Stomach smooth muscle (tissue), 2 donors: ENCODE measurements around the gene PACC1.

Source experiments
- H3K27ac ChIP-seq: one replicate; pipeline ENCODE4 v1.7.0; 2013; ENCODE audit warnings: mild to moderate bottlenecking, low read length, inconsistent platforms
- H3K27me3 ChIP-seq, 2 donors: one replicate each; pipeline ENCODE4 v1.7.0; 2013; ENCODE audit warnings: low read length in 2 of 2; ENCODE audit not compliant: insufficient read depth in 2 of 2, control insufficient read depth in 1 of 2
- H3K36me3 ChIP-seq, 2 donors: one replicate each; pipeline ENCODE4 v1.7.0; 2013; ENCODE audit warnings: low read length in 2 of 2; ENCODE audit not compliant: control insufficient read depth in 2 of 2, insufficient read depth in 2 of 2
- H3K4me1 ChIP-seq: one replicate; pipeline ENCODE4 v1.7.0; 2013; ENCODE audit warnings: low read length; ENCODE audit not compliant: control insufficient read depth, insufficient read depth
- H3K4me3 ChIP-seq, 2 donors: one replicate each; pipeline ENCODE4 v1.7.0; 2013; ENCODE audit warnings: low read length in 2 of 2
- H3K9ac ChIP-seq, 2 donors: one replicate each; pipeline ENCODE4 v1.7.0; 2013; ENCODE audit warnings: low read length in 2 of 2, mild to moderate bottlenecking in 1 of 2
- H3K9me3 ChIP-seq, 2 donors: one replicate each; pipeline ENCODE4 v1.7.0; 2013; ENCODE audit warnings: low read length in 2 of 2; ENCODE audit not compliant: control insufficient read depth in 2 of 2
- donor health status: healthy.
- donor health status: Pancreatic carcinoma.

PACC1 gene

GRCh38 chr1:212359794-212360479, 54.7 kb downstream of the PACC1 start:
- Histone ChIP-seq H3K4me1 (no peaks in the 10 kb centered on the region), H3K9me3 (no peaks in the 10 kb centered on the region), H3K9ac (no peak overlapping the region), H3K4me3 (no peak overlapping the region), H3K36me3 (peaks cover 14 to 17% of the 10 kb centered on the region in 2 donors), H3K27ac (no peak overlapping the region), H3K27me3 (no peaks in the 10 kb centered on the region)

- peaks cover 20 to 21% of the 10 kb centered on the region in 2 donors for H3K36me3 ChIP-seq
Observed at GRCh38 chr1:212355230-212355969, 59.3 kb downstream of the PACC1 start.

DNA sequence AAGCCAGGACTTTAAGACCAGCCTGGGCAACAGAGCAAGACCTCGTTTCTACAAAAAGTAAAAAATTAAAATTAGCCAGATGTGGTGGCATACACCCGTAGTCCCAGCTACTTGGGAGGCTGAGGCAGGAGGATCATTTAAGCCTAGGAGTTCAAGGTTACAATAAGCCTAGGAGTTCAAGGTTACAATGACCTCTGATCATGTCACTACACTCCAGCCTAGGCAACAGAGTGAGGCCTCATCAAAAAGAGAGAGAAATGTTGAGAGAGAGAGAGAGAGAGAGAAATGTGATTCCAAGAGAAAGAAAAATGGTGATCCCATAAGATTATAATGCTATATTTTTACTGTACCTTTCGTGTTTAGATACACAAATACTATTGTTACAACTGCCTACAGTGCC, 60.2 kb downstream of the PACC1 start:
- Histone ChIP-seq H3K9ac (no peak overlapping the region), H3K27ac (no peak overlapping the region), H3K27me3 (no peaks in the 10 kb centered on the region), H3K9me3 (no peaks in the 10 kb centered on the region), H3K4me3 (no peak overlapping the region), H3K4me1 (no peaks in the 10 kb centered on the region), H3K36me3 (peaks cover 14 to 15% of the 10 kb centered on the region in 2 donors)

More at GRCh38 chr1:212355230-212355969, 59.3 kb downstream of the PACC1 start:
- Histone ChIP-seq H3K4me3 (no peak overlapping the region), H3K9me3 (no peaks in the 10 kb centered on the region), H3K27me3 (no peaks in the 10 kb centered on the region), H3K4me1 (no peaks in the 10 kb centered on the region), H3K27ac (no peak overlapping the region), H3K9ac (no peak overlapping the region)

DNA sequence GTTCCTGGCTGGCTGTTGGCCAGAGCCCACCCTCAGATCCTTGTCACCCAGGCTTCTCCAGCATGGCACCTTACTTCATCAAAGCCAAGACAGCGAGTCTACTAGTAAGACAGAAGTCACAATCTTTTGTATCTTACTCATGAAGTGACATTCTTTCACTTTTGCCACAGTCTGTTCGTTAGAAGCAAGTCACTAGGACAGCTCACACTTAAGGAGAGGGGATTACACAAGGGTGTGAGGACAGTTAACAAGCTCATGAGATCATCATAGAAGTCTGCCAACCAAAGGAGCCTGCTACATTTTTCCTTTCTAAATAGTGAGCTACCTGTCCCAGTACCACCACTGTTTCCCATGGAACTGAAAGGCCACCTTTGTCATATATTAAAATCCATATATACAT, 61.5 kb downstream of the PACC1 start:
- Histone ChIP-seq H3K36me3 (peaks cover 10 to 15% of the 10 kb centered on the region in 2 donors), H3K4me3 (no peak overlapping the region)

GRCh38 chr1:212351588-212352362, 62.9 kb downstream of the PACC1 start:
- Histone ChIP-seq H3K27me3 (no peaks in the 10 kb centered on the region), H3K27ac (no peak overlapping the region), H3K4me1 (no peaks in the 10 kb centered on the region), H3K36me3 (peaks cover 6 to 12% of the 10 kb centered on the region in 2 donors), H3K9me3 (no peaks in the 10 kb centered on the region), H3K9ac (no peak overlapping the region), H3K4me3 (no peak overlapping the region)

More for the DNA sequence above, 61.5 kb downstream of the PACC1 start:
- Histone ChIP-seq H3K4me1 (no peaks in the 10 kb centered on the region), H3K27ac (no peak overlapping the region), H3K9ac (no peak overlapping the region), H3K9me3 (no peaks in the 10 kb centered on the region), H3K27me3 (no peaks in the 10 kb centered on the region)

DNA sequence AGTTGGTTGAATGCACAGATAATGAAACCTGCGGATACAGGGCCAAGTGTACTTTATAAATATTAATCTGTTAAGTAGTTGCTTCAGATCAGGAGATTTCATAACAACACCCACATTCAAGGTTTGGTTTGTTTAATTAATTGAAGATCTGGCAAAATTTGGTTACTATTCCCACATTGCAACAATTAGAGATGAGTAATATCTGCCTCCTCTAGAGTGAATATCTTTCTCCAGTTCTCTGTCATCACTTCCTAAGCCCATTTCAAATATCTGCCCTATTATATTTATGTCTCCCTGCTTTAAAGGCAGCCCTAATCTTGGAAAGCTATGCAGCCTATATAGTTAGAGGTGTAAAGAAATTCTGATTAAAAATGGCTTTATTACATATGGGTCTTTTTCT, 68.1 kb downstream of the PACC1 start:
- H3K9ac ChIP-seq, result no peak overlapping the region
- H3K27me3 ChIP-seq, result no peaks in the 10 kb centered on the region
- peaks cover 2 to 4% of the 10 kb centered on the region in 2 donors for H3K36me3 ChIP-seq
- H3K4me1 ChIP-seq, result no peaks in the 10 kb centered on the region
- H3K4me3 ChIP-seq, result no peak overlapping the region
- no peaks in the 10 kb centered on the region for H3K9me3 ChIP-seq
- H3K27ac ChIP-seq, result no peak overlapping the region

DNA sequence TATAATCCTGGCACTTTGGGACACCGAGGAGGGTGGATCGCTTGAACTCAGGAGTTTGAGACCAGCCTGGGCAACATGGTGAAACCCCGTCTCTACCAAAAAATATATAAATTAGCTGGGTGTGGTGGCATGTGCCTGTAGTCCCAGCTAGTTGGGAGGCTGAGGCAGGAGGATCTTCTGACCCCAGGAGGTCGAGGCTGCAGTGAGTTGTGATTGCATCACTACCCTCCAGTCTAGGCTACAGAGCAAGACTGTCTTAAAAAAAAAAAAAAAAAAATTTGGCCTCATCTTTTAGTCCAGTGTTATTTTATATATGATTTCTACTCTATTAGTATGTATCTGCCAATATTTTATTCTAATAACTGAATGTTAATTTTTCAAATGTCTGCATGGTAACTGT, 69.8 kb downstream of the PACC1 start:
- no peak overlapping the region for H3K9ac ChIP-seq
- peaks cover 2 to 4% of the 10 kb centered on the region in 2 donors for H3K36me3 ChIP-seq
- no peaks in the 10 kb centered on the region for H3K9me3 ChIP-seq
- H3K4me1 ChIP-seq, result no peaks in the 10 kb centered on the region
- no peaks in the 10 kb centered on the region for H3K27me3 ChIP-seq
- no peak overlapping the region for H3K27ac ChIP-seq
- no peak overlapping the region for H3K4me3 ChIP-seq

DNA sequence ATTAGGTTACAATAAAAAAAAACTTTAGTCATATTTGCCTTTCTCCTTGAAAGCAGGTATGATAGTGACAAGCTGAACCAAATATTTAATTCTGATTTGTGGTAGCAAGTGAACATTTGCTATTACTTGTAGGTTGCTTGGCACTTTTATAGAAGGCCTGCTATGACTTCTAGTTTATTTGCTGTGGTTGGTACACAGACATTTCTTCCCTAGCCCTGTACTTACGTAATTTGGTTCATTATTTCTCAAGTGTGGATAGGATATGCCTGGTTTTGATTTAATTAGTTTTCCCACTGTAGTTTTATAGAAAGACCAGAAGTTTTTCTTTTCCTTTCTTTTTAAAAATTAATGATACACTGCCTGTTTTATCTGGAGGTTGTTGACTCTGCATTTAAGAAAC, 73.6 kb downstream of the PACC1 start:
- Histone ChIP-seq H3K9me3 (no peaks in the 10 kb centered on the region), H3K27me3 (no peaks in the 10 kb centered on the region), H3K27ac (no peak overlapping the region), H3K4me3 (no peak overlapping the region), H3K4me1 (no peaks in the 10 kb centered on the region), H3K36me3 (peaks cover 2 to 4% of the 10 kb centered on the region in 2 donors), H3K9ac (no peak overlapping the region)

DNA sequence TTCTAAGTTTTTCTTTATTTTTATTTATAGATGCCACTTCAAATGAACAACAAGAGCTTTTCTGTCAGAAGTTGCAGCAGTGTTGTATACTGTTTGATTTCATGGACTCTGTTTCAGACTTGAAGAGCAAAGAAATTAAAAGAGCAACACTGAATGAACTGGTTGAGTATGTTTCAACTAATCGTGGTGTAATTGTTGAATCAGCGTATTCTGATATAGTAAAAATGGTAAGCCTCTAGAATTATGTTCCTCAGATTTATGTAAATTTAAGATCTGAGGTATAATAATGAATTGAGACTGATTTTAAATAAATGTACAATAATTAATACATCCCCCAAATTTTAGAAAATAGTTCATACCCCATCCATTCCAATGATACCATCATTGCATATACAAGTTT, 85.6 kb downstream of the PACC1 start:
- H3K27me3 ChIP-seq, result no peaks in the 10 kb centered on the region

DNA sequence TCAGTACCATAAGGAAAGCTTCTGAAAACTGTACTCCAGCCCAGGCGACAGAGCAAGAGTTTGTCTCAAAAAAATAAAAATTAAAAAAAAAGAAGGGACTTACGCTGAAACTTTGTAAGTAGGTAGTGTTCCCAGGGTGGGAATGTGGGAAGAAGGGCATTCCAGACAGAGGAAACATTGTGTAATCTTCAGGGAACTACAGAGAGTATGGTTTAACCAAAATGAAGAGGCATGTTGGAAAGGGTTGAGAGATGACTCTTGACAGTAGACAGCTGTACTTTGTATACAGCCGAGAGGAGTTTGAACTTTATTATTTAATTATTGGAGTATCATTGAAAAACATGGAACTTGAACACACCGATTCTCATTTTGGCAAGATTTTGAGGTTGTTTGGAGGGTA, 86.4 kb downstream of the PACC1 start:
- H3K36me3 ChIP-seq, result peaks cover 0 to under 1% of the 10 kb centered on the region in 2 donors
- no peaks in the 10 kb centered on the region for H3K27me3 ChIP-seq
- H3K9ac ChIP-seq, result no peak overlapping the region
- H3K4me3 ChIP-seq, result no peak overlapping the region
- no peaks in the 10 kb centered on the region for H3K9me3 ChIP-seq
- H3K4me1 ChIP-seq, result no peaks in the 10 kb centered on the region
- H3K27ac ChIP-seq, result no peak overlapping the region

More for the DNA sequence above, 85.6 kb downstream of the PACC1 start:
- Histone ChIP-seq H3K27ac (no peak overlapping the region), H3K9ac (no peak overlapping the region), H3K9me3 (no peaks in the 10 kb centered on the region), H3K4me3 (no peak overlapping the region), H3K4me1 (no peaks in the 10 kb centered on the region), H3K36me3 (peaks cover 5 to 8% of the 10 kb centered on the region in 2 donors)
